ENCODE data around the gene MEG3.
"Not testable (repeated sequence)": the region's sequence is repeated elsewhere in the genome, so short reads cannot be mapped to it uniquely, and the experiment has no call there.

MEG3 gene

DNA sequence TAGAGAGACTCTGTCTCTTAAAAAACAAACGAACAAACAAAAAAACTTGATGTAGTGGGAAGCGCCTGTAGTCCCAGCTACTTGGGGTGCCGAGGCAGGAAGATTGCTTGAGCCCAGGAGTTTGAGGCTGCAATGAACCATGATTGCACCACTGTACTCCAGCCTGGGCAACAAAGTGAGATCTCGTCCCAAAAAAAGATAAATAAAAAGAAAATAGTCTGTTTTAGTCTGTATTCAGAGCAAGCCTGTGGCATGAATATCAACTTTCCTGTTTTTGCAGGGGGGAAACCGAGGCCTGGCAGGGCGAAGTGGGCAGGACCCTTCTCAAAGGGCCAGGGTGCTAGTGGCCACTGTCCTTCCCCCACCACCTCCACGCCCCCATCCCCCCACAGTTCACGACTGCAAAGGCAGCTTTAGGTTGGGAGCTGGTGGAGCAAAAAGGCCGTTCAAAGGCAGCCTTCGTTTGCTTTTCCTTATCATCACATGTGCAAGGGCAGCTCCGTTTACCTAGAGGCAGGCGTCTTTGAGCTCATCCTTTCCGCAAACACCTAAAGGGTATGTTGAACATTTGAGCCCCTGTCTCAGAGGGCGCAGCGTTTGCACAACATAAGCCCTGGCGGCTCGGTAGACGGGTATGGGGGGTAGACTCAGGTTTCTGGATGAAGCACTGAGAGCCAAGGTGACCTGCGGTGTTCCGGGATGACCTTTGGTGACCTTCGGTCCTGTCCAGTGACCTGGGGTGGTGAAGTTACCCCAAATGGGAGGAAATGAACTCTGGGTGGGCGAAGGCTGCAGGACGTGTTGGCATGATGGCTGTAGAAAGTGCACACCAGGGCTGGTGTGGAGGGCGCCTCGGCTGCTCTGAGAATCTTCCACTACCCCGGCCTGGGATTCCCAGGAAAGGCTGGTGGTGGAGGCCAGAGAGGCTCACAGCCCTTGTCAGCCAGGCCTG lies 8.7 kb upstream of the MEG3 start:
- DNase-seq = no peak

DNA sequence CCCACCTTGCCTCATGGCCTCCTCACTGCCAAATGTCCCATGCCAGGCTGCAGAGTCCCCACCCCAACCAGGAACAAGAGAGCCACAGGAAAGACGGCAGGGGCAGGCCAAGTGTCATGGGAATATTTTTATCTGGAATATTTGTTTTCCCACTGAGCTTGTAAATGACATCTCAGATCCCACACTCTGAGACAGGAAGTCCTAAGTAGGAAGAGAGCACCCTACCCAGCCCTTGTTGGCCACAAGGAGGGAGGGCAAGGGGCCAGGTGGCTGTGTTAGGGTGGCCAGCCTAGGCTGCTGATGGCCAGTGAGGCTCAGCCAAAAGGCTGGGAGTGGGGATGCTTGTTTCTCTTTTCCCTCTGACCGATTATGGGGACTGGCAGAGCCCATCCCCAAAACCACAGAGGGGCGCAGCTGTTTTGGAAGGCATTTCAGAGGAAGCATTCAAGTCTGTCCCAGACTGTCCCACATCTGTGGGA lies 7.7 kb upstream of the MEG3 start:
- no peak for DNase-seq

DNA sequence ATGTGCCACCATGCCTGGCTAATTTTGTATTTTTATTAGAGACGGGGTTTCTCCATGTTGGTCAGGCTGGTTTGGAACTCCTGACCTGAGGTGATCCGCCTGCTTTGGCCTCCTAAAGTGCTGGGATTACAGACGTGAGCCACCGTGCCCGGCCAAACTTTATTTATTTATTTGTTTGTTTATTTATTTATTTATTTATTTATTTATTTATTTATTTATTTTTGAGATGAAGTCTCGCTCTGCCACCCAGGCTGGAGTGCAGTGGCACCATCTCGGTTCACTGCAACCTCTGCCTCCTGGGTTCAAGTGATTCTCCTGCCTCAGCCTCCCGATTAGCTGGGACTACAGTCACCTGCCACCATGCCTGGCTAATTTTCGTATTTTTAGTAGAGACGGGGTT lies 7.0 kb upstream of the MEG3 start:
- not testable (repeated sequence) for DNase-seq

DNA sequence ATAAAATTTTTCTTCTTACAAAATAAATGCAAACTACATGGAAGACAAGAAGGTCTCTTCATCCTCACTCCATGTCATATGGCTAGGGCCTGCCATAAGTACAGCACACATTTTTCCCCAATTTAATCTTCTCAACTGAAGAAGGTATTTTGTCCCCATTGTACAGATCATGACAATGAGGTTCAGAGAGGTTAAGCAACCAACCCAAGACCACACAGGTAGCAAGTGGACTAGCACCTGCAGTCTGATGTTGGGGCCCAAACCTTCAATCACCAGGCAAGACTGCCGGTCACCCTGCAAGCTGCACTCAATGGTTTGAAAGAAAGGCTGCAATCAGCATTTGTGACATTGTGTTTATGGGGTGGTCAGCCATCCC lies 6.5 kb upstream of the MEG3 start:
- no peak for DNase-seq

DNA sequence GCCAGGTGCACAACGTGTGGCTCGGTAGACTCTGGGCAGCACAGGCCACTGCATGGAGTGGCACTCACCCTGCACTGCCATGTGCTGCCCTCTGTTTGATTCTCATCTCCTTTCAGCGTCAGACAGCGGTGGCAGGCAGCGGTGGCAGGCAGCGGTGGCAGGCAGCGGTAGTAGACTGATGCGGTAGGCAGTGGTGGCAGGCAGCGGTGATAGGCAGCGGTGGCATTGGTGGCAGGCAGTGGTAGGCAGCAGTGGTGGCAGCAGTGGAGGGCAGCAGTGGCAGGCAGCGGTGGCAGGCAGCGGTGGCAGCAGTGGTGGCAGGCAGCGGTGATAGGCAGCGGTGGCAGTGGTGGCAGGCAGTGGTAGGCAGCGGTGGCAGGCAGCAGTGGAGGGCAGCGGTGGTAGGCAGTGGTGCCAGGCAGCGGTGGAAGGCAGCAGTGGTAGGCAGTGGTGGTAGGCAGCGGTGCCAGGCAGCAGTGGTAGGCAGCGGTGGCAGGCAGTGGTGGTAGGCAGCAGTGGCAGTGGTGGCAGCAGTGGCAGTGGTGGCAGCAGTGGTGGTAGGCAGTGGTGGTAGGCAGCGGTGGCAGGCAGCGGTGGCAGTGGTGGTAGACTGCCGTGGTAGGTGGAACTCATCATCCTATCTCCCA lies 6.0 kb upstream of the MEG3 start:
- no peak for DNase-seq

DNA sequence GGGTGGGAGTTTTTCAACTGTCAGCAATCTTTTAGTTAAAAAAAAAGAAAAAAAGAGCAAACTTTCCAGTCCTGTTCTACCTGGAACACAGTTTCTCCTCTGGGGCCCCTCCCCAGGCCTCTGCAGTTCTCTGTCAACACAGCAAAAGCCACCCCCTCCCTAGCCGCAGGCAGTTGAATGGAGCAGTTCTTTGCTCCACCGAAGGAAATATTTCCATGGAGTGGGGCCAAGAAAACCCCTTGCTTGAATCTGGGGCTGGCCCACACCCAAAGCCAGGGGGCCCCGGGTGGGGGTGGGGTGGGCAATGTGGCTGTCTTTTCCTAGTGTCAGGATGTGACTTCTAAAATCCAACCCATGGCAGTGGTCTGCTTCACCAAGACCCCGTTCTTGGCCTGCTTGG lies 5.0 kb upstream of the MEG3 start:
- no peak for DNase-seq

DNA sequence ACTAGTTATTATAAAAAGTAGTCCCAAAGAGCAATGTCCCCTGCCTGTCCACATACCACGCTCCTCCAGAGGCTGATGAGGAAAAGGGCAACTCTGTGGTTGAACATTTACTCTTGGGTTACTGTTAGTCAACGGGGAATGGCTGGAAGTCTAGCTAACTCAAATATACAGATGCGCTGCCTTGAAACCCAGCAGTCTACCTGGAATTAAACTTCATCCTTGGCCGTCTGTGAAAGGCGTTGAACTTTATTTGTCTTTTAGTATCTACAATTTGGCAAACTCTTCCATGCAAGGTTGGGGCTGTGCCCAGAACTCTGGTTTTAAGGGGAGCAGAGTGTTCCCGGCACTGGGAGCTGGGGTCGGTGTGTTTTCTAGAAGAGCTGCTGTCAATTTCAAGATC lies 3.9 kb upstream of the MEG3 start:
- no peak for DNase-seq

DNA sequence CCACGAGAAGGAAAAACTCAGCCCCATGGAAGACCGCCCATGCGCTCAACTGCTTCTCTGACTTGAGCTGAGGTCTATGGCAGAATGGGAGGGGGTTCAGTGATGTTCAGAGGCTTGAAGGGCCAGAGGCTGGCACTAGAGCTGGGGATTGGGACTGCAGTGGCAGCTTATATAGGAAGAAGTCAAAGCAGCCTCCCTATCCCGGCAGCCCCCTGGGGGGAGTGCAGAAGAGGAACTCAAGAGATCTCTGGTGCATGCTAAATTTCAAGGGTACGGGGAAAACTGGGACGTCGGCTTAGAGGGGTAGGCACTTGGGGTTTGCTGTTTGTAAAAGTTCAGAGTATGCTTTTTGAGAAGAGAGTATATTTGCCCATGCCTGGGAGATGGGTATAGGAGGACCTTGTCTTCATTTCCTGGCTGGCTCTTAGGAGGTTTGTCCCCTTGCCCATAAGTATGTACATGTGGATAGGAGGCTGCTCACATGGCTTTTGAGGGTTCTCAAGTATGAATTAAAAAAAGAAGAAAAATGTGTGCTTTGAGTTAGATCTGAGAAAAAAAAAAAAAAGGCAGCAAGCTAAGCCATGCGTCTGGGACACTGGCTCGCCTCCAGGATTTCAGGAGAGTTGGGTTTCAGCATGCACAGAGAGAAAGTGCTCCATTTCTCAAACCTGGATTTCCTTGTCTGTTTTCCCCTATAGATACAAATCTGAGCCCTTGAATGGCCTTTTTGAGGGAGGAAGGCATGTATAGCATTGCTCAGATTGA lies 3.2 kb upstream of the MEG3 start:
- DNase-seq = peak; percentile 79

DNA sequence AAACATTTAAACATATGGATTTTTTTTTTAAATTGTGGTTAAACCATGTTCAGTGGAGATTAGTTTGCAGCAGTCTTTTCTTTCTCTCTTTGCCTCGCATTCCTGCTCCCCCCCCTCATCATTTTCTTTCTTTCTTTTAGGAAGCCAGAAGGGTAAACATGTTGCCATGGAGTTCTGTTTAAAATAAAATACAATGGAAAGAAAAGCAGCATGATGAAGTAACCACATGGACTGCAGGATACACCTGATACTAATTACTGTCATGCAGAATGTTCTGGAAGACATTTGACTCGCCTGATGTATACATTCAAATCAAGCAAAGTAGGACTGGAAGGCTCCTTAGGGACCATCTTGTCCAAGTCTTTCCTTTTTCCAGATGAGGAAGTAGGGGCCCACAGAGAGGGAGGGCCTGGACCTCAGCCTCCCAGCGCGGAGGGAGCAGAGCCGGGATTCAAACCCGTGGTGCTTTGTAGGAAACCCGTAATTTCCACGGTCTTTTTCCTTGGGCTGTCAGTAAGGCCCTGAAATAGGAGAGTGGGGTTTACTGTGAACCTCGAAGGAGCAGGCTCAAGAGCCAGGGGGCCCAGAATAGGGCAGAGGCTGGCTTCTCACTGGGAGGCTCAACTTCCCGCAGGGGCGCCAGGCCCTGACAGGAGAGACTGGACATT lies 2.4 kb upstream of the MEG3 start:
- no peak for DNase-seq

DNA sequence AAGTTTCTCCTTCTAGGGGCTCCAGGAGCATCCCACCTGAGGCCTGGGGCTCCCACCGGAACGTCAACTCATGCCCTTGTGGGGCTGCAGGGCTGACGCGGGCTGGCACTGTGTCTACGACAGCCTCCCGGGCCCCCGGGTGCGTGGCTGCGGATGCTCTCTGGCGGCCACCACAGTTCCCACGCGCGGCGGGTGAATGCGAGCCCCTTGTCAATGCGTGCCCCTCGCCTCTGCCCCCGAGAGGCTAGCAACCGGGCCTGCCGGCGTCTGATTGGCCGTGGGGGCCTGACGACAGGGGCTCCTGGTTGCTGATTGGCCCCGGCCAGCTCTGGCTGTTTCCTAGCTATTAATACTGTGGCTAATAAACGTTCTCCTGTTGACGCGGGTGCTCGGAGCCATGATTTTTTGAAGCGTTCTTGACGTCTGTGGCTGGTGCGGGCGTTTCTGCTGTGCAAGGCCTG lies 1.8 kb upstream of the MEG3 start:
- no peak for DNase-seq

DNA sequence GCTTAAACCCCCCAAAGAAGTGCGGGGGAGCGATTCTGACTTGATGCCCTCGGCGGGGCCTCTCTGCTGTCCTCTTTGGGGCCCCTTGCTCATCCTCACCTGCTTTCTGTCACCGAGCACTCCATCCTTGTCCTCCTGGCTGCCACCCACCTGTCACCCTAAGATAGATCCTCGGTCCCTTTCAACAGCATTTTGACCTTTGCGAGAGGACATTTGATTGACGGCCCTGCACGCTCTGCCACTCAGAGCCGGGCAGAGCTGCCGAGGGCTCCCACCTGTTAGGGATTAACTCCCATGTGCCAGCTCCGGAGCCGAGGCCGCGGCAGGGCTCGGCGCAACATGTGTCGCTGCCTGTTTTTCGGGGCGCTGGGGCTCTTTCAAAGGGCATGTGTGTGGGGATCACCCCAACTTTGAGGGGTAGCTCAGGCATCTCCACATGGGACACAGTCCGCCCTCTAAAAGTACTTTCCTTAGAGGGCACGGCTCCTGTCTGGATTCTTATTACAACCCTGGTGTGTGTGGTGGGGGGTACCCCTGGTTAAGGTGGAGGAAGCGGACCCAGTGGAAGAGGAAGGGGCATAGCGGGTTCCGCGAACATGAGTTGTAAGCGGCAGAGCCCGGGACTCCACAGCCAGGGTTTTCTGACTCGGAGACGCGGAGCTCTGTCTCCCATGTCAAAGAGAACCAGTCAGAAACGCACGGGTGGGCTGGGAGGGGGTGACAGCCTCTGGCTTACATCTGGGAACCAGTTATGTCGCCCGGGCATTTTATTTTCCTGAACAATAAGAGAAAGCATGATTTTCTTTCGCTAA lies 811 bp upstream of the MEG3 start:
- DNase-seq = no peak

DNA sequence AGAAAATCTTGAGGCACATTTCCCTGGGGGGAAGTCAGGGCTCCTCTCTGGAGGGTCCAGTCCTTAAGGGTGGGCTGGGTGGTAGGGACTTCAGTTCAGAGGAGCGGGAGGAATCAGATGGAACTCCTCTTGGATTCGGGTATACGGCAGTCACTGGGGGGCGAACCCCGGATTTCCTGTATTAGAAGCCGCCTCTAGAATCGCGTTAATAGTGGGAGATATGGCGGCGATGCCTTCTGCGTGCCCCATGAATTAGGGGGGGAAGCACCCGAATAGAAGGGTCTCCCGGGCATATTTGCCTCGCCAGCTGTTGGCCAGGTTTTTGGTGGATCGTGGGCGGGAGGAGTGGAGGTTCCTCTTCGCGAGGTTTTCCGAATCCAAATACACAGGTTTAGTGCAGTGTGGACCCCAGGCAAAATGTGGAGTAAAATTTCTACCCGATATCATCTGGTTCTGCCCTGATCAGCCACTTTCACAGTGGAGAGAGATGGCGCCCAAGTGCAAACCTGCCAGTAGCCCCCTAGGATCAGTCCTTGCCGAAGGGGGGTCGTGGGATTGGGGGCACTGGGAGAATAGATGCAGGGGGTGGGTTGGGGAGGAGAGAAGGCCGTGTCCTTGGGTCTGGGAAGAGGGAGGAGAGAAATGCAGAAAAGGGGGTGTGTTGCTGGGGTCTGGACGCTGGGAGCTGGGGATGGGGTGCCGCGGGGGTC lies 628 bp downstream of the MEG3 start:
- no peak for DNase-seq

DNA sequence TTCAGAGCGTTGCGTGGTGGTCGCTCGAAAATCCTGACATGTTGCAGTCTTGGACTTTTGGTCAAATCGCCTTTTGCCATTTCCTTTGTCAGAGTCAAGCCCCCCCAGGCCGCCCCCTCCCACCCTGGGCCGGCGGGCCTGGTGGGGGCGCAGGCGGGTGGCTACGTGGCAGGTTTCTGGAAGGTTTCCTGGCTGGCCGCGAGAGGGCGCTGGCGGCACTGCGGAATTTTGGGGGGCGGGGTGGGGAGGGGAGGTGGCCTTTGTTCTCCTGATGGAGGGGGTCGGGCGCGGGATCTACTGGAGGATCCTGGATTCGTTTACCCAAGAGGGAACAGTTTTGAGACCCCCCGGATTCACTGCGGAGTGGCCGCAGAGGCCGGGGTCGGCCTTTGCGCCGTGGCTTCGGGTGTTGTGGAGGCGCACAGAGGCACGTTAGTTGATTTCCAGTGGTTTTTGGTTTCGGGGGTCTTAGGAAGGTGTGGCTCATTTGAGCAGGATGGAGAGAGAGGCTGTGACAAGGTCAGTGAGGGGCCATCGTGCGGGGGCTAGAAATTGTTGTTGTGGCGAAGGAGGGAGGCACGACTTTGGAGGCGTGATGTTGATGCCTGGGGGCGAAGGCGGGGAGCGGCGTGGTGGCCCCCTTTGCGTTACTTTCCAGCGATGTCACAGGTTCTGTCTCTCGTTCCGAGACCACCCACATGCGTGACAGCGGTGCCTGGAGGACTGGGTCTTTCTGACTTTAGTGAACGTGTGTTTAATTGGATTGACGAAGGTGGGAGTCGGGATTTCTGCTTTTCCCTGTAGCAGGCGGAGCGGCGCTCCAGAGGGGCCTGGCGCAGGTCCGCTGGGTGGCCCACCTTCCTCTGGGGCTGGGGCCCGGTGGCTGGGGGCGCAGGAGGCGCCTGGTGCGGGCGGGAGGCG lies 1.4 kb downstream of the MEG3 start:
- DNase-seq = no peak

DNA sequence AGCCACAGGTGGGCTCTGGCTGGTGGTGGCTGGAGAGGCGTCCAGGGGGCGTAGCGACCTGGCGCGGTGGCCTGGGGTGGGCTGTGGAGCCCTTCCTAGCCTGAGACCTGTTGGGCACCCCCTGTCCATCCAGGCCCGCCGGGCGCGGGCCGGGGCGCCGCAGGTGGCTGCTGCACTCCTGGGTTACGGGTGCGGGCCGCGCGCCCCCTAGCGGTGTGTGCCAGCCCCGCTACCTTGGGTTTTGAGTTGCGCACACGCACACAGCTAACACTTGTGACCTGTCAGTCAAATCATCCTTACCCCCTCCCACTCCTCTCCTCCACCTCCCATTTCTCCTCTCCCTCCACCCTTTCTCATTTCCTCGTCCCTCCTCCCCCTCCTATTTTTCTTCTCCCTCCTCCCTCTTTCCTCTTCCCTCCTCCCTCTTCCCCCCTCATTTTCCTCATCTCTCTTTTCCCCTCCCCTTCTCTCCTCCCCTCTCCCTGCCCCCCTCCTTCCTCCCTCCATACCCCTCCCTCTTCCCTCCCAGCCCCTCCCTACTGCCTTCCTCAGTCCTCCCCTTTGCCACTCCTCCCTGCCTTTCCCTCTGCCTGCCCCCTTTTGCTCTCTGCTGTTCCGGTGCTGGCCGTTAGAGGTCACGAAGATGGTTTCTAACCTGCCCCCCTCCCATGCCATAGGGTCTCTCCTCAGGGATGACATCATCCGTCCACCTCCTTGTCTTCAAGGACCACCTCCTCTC lies 2.3 kb downstream of the MEG3 start:
- no peak for DNase-seq

DNA sequence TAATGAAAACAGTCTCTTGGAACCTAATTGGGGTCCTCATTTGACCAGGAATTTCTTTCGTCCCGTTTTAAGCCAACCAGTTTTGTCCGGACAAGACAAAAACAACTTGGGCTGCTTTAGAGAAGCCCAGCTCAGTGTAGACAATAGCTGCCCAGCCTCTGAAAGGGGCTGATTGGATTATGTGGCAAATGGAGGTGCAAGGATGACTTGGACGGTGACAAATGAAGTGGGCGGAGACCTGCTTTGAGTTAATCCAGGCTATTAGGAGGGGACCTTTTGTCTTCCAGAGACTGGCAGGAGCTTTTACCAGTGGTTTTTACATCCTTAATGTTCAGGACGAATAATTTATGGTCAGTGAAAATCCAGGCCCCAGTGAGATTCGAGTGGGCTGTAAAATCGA lies 4.8 kb downstream of the MEG3 start:
- no peak for DNase-seq

DNA sequence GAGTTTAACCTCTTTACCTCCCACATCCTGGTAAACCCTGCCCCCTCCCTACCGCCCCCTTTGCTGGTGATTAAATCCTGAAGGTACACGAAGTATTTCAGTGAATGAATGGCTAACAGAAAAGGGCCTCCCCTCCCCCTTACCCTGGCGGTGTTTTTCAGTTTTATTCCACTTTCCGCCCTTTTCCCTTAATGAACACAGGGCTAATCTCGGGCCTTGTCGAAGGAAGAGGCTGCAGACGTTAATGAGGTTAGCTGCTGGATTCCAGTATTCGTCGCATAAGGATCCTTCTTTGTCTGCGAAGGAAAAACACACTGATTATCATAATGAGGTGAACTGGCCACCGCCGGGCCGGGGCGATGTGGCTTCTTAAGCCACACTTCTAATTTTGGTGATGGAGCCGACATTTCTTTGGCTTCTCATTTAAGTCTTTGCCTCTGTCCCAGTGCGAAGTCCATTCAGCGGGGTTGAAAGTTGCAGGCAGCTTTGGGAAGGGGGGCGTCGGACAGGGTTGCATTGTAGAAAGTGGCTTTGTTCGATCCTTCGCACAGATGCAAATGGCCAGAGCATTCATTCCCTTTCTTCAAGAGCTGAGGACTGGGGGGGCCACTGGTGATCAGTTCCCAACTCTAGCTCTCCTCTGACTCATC lies 6.5 kb downstream of the MEG3 start:
- no peak for DNase-seq

DNA sequence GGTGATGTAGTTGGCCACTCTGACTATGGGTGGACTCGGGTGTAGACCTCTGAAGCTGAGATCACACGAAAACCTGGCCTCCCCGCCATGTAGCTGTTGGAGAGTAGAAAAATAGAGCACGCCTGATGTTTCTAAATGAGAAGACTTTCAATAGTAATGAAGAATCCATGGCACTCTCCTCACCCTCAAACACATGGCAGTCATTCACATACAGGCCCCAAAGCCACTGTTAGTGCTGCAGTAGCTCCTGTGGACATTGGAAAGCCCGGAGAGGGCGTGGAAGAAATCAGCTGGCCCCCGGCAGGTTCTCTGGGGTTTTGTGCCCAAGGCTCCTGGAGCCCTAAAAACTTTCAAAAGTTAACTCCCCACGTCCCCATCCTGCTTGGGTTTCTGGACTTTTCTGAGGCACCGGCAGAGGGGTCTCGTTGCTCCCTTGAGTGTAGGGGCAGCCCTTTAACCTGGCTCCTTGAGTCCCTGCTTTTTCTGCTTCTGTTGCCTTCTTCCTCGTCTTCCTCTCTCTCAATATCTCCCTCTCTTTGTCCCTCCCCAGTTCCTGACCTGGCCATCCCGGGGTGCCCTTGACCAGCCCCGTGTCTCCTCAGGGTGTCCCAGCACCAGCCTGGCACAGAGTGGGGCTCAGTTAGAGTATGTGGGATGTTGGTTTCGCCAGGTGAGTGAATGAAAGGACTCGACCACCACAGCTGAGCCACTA lies 8.3 kb downstream of the MEG3 start:
- no peak for DNase-seq
